ENCODE data around the gene ADSS1.

The ADSS1 gene

GRCh38 chr14:104794993-104795780 lies 71.2 kb downstream of the ADSS1 start, which contains the start of gene AKT1:
AKT1 (minus strand) TSS chr14:104795748; CDS start chr14:104792643, 3,105 bp downstream.
- DNase-seq (ENCODE audit: low read depth in 2 of 2), result no peak

- DNase-seq (ENCODE audit: low read depth in 2 of 2), result no peak
Measured at GRCh38 chr14:104795781-104796686, 72.0 kb downstream of the ADSS1 start.

- DNase-seq (ENCODE audit: low read depth in 2 of 2), result no peak
Measured at GRCh38 chr14:104796687-104797081, 72.7 kb downstream of the ADSS1 start.

Data from fibroblast of skin of left biceps (primary cell).